OCI-LY7 (cell line): ENCODE results near the gene FOXP3.

Experiments used
- EZH2phosphoT487 ChIP-seq: fragments of 200-600 bp; sonication (generic); IDR thresholded peaks from 2 replicates; pipeline ENCODE4 v1.6.1; 2018; ENCODE audit warnings: low read depth, borderline replicate concordance, mild to moderate bottlenecking, mixed run types, antibody characterized with exemption, low read length, moderate library complexity, mixed read lengths
- TF ChIP-seq, protein P1 (sequence below): fragments of 200-600 bp; sonication (generic); conservative IDR thresholded peaks from 2 replicates; pipeline ENCODE4 v1.5.1; 2014; ENCODE audit warnings: mild to moderate bottlenecking, antibody characterized with exemption, low read length, moderate library complexity, mixed read lengths

GRCh38 chrX:49250578-49250977 is 13.9 kb downstream of the FOXP3 start:
- TF ChIP-seq, protein P1, sequence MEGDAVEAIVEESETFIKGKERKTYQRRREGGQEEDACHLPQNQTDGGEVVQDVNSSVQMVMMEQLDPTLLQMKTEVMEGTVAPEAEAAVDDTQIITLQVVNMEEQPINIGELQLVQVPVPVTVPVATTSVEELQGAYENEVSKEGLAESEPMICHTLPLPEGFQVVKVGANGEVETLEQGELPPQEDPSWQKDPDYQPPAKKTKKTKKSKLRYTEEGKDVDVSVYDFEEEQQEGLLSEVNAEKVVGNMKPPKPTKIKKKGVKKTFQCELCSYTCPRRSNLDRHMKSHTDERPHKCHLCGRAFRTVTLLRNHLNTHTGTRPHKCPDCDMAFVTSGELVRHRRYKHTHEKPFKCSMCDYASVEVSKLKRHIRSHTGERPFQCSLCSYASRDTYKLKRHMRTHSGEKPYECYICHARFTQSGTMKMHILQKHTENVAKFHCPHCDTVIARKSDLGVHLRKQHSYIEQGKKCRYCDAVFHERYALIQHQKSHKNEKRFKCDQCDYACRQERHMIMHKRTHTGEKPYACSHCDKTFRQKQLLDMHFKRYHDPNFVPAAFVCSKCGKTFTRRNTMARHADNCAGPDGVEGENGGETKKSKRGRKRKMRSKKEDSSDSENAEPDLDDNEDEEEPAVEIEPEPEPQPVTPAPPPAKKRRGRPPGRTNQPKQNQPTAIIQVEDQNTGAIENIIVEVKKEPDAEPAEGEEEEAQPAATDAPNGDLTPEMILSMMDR, result no peak
- no peak for TF ChIP-seq EZH2phosphoT487
